Neuron (in vitro differentiated cells): ENCODE results near the gene GAD2.

ENCODE experiments used
- H2AFZ ChIP-seq: one replicate; pipeline ENCODE4 v1.6.1; 2013; ENCODE audit warnings: low read depth, mild to moderate bottlenecking, inconsistent platforms, low read length, moderate library complexity
- H3K27me3 ChIP-seq: one replicate; pipeline ENCODE4 v1.6.1; 2013; ENCODE audit warnings: low read length; ENCODE audit not compliant: insufficient read depth
- H3K36me3 ChIP-seq: one replicate; pipeline ENCODE4 v1.6.1; 2013; ENCODE audit warnings: low read length; ENCODE audit not compliant: insufficient read depth
- H3K4me1 ChIP-seq: one replicate; pipeline ENCODE4 v1.6.1; 2013; ENCODE audit warnings: low read length; ENCODE audit not compliant: insufficient read depth
- H3K4me3 ChIP-seq: 2 replicates; pipeline ENCODE4 v1.5.1; 2013; ENCODE audit warnings: mild to moderate bottlenecking, low read length, moderate library complexity
- H3K9me3 ChIP-seq: one replicate; pipeline ENCODE4 v1.6.1; 2013; ENCODE audit warnings: low read length

GAD2 gene

DNA sequence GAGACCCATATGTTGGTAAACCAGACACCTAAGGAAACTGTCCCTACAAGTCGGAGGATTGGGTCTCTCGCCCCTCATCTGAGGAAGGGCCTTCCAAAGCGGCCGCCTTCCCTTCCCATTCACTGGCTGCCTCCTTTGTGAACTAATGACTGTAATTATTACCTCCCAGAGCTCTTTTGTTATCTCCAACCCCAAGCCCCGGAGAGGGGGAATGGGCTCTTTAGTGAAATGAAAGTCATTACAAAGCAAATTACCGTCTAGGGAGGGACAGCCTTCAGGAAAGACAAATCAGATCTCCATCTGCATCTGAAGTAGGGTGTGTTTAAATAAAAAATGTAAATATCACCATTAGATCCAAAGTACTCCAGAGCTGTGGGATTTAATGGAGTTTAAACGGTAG, 2.6 kb upstream of the GAD2 start:
- Histone ChIP-seq H3K9me3 (no peaks in the 10 kb centered on the region), H3K36me3 (no peaks in the 10 kb centered on the region), H2AFZ (no peak overlapping the region), H3K27me3 (peaks cover 91% of the 10 kb centered on the region), H3K4me3 (no peak overlapping the region), H3K4me1 (peaks cover 7% of the 10 kb centered on the region)

DNA sequence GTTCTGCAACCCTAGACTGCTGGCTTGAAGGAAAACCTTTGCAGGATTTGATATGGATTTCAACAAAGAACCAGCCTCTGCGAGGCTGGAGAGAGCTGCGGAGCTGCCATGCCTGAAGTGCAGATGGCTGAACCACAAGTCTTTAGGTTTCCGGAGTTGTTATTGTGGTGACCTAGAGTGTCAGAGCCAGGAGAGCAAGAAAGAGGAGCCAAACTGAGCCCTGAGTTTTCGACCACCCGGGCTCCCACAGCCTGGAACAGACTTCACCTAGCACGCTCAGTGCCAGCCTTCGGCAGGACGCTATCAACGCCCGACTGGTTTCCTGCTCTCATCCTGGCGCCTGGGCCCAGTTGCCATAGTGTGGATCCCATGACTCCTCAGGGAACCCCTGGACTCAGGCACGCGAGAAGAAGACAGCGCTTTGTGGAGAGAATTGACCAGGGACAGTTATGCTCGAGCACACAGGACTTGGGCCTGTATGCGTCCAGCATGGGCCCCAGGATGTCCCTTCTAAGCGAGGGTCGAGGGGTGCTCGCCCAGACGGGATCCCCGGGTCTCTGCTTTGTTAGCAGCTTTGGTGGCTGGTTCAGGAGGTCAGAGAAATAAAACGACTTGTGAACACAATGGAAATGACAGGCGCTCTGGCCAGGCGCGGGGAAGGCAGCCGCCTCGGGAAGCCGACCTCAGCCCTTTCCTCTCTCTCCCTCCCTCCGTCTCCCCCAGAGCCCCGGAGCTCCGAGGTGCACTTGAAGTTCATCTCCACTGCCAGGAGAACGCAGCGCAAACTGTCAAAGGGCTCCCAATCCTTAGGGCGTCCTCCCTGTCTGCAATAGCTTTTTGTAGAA, 1.8 kb upstream of the GAD2 start:
- no peaks in the 10 kb centered on the region for H3K36me3 ChIP-seq
- H3K27me3 ChIP-seq, result peaks cover 94% of the 10 kb centered on the region
- H3K4me3 ChIP-seq, result no peak overlapping the region
- H2AFZ ChIP-seq, result no peak overlapping the region
- H3K4me1 ChIP-seq, result peaks cover 7% of the 10 kb centered on the region
- H3K9me3 ChIP-seq, result no peaks in the 10 kb centered on the region

DNA sequence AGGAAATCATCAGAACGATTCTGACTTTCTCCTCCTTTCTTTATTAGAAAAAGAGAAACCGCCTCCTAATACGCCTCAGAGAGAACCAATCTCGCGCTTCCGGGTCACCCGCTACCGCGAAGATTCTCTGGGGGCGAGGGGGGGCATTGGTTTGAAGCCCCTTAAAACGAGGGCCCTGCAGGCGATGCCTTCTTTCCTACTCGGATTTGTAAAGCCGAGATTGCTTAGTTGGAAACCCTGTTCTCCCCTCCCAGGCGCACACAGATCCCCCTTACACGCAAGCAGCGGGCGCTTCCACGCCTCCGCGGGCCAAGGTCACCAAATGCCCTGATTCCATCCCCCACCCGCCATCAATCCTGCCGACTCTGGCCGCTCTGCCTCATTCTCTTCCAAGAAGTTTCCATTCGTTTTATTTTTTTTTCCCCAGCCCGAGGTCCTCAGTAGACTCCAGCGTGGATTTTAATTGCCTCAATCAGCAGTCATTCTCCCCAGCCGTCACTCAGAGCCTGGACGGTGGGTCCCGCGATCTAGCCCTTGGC, 1.1 kb upstream of the GAD2 start:
- peaks cover 7% of the 10 kb centered on the region for H3K4me1 ChIP-seq
- no peaks in the 10 kb centered on the region for H3K36me3 ChIP-seq
- H3K4me3 ChIP-seq, result no peak overlapping the region
- peaks cover 96% of the 10 kb centered on the region for H3K27me3 ChIP-seq
- no peak overlapping the region for H2AFZ ChIP-seq
- H3K9me3 ChIP-seq, result no peaks in the 10 kb centered on the region

DNA sequence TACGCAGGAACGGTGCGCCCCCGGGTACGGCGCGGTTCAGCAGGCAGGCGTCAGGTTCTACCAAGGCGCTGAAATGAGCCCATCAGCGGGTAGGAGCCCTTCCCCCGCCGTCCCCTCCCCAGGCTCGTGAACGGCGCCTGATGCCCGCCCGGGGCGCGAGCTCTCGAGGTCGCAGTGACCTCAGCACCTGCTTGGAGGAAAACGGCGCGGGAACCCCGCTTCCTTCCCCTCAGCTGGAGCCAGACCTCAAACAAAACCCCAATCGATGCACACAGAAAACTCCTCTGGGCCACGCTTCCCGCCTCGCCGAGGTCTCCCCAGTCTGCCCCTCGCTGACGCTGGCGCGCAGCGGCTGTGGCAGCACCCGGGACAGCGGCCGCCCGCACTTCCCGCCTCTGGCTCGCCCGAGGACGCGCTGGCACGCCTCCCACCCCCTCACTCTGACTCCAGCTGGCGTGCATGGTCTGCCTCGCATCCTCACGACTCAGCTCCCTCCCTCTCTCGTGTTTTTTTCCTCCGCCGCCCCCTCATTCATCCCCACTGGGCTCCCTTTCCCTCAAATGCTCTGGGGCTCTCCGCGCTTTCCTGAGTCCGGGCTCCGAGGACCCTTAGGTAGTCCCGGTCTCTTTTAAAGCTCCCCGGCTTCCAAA, 514 bp upstream of the GAD2 start:
- H3K36me3 ChIP-seq, result no peaks in the 10 kb centered on the region
- H2AFZ ChIP-seq, result no peak overlapping the region
- peaks cover 7% of the 10 kb centered on the region for H3K4me1 ChIP-seq
- peak overlapping the region; percentile 2 for H3K4me3 ChIP-seq
- H3K27me3 ChIP-seq, result peaks cover 96% of the 10 kb centered on the region
- H3K9me3 ChIP-seq, result no peaks in the 10 kb centered on the region

DNA sequence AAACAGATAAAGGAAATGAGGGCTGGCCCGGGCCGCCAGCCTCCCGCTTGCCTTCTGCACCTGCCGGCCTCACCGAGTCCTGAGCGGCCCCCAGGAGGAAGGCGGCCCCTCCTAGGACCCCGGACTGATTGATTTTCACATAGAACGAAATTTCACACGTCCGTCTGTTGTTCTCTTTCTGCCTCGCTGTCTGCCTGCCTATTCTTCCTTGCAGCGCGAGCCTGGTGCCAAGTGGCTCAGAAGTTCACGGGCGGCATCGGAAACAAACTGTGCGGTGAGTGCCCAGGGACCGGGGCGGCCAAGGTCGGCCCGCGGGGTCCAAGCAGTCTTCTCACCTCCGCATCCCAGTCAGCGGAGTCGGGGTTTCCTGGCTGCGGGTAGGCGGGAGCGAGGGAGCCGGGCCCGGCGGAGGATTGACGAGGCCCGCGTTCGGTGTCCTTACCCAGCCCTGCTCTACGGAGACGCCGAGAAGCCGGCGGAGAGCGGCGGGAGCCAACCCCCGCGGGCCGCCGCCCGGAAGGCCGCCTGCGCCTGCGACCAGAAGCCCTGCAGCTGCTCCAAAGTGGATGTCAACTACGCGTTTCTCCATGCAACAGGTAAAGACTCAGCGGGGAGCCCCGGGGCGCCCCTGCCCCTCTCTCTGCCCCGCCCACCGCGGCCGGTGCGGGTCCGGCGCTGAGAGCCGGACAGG, 967 bp downstream of the GAD2 start:
- peaks cover 97% of the 10 kb centered on the region for H3K27me3 ChIP-seq
- H3K4me3 ChIP-seq, result no peak overlapping the region
- H3K4me1 ChIP-seq, result peaks cover 7% of the 10 kb centered on the region
- H3K36me3 ChIP-seq, result no peaks in the 10 kb centered on the region
- no peak overlapping the region for H2AFZ ChIP-seq
- no peaks in the 10 kb centered on the region for H3K9me3 ChIP-seq

DNA sequence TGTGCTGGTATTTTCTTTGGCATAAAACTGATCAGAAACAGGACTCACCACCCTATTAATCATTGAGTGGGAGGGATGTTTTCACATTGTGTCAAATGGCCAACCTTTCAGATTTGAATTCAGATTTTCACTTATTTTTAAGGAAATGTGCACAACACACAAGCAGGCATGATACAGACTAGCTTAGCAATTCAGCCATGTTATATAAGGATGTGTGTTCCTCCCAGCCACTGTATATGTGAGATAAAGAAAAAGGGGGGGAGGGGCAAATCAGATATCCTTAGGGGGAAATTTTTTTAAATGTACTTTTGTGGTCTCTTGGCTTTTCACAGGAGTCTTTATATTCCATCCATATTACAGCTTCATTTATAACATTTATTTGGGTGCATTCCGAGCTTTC, 3.1 kb downstream of the GAD2 start:
- Histone ChIP-seq H3K36me3 (no peaks in the 10 kb centered on the region), H3K4me1 (peaks cover 6% of the 10 kb centered on the region), H2AFZ (no peak overlapping the region), H3K27me3 (peaks cover 86% of the 10 kb centered on the region), H3K9me3 (no peaks in the 10 kb centered on the region), H3K4me3 (no peak overlapping the region)

DNA sequence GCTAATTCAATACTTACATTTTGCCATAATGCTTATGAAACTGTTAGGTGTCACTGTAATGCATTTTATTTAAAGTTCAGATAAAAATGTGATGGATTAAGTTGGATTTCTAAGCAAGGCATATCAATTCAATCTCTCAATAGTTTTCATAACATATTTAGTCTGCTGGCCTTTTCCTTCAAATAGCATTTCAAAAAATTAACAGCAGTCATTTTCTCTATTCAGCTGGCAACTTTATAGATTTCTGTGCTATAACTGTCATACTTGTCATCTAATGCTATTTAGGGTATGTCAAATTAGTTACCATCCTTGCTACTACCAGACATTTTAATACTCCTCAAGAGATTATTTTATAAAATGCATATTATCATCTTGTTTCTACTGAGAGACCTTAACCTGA, 4.3 kb downstream of the GAD2 start:
- no peaks in the 10 kb centered on the region for H3K36me3 ChIP-seq
- peaks cover 73% of the 10 kb centered on the region for H3K27me3 ChIP-seq
- H2AFZ ChIP-seq, result no peak overlapping the region
- H3K9me3 ChIP-seq, result no peaks in the 10 kb centered on the region
- H3K4me1 ChIP-seq, result no peaks in the 10 kb centered on the region
- no peak overlapping the region for H3K4me3 ChIP-seq

DNA sequence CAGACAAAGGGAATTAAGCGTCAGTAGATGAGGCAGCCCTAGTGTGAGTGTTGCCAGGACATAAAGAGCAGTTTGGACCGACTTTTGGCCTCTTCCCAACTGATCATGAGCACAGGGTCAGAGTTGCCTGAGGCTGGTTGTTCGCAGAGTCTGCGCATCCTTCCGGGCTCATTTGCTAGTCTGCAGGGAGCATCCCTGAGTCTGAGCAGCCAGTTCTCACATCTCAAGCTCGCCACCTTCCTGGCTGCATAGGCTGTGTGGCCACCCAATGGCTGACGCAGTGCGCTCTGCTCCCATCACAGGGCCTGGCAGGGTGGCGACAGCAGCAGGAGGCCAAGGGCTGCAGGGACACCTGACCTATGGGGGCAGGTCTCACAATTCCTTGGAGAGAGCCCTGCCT, 5.0 kb downstream of the GAD2 start:
- Histone ChIP-seq H3K9me3 (no peaks in the 10 kb centered on the region), H3K36me3 (no peaks in the 10 kb centered on the region), H3K27me3 (peaks cover 71% of the 10 kb centered on the region), H3K4me1 (no peaks in the 10 kb centered on the region), H3K4me3 (no peak overlapping the region), H2AFZ (no peak overlapping the region)

DNA sequence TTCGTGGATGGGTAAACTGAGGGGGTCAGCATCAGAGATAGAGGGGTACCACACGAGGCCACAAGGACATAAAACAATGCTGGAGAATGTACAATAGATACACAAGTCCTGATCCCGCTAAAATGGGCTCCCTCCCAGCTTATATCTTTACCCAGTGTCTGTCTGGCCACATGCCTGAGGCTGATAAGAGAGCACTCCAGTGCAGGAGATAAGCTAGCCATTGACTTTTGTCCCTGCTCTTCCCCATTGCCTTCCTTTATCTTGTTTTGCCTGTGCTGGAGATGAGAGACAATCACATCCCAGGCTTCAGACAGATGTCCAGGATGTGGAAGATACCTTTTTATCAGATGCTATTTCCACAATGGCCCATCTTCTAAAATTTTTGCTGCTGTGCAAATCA, 6.0 kb downstream of the GAD2 start:
- no peaks in the 10 kb centered on the region for H3K4me1 ChIP-seq
- H2AFZ ChIP-seq, result no peak overlapping the region
- no peak overlapping the region for H3K4me3 ChIP-seq
- no peaks in the 10 kb centered on the region for H3K9me3 ChIP-seq
- H3K36me3 ChIP-seq, result no peaks in the 10 kb centered on the region
- peaks cover 61% of the 10 kb centered on the region for H3K27me3 ChIP-seq

DNA sequence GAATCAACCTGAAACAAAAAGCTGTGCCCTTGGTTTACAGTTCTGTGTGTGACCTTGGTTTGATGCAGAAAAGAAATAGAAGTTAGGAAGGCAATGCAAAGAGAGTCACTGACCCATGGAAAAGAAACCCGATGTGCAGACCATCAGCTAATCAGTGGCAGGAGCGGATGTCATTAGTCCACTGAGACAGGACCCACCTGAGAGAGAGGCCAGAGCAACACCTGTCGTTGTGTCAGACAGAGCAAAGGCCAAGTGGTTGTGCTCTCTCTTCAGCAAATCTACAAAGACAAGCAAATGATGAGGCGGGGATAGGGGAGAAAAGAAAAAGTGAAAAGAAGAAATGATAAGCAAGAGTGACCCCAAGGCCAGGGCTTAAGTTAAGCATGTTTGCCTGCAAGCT, 8.7 kb downstream of the GAD2 start:
- H2AFZ ChIP-seq, result no peak overlapping the region
- H3K4me3 ChIP-seq, result no peak overlapping the region
- no peaks in the 10 kb centered on the region for H3K4me1 ChIP-seq
- H3K27me3 ChIP-seq, result peaks cover 36% of the 10 kb centered on the region
- no peaks in the 10 kb centered on the region for H3K9me3 ChIP-seq
- H3K36me3 ChIP-seq, result no peaks in the 10 kb centered on the region

DNA sequence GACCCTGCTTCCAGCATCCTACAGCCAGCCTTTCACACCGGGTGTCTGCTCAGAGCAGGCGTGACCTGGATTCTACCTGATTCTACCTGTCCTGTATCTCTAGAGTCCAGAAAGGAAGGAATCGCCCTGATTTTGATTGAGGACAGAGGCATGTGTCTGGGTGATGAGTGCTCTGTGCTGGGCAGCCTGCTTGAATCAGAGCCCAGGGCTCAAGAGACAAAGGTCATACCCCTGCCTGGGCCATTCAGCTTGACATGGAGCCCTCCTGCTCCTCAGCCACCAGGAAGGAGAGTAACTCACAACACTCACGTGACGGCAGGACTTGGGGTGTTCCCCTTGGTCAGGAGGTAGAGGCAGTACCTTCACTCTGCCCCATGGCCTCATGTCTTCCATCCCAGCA, 11.2 kb downstream of the GAD2 start:
- Histone ChIP-seq H3K4me3 (no peak overlapping the region), H3K27me3 (peaks cover 11% of the 10 kb centered on the region), H3K4me1 (no peaks in the 10 kb centered on the region)

DNA sequence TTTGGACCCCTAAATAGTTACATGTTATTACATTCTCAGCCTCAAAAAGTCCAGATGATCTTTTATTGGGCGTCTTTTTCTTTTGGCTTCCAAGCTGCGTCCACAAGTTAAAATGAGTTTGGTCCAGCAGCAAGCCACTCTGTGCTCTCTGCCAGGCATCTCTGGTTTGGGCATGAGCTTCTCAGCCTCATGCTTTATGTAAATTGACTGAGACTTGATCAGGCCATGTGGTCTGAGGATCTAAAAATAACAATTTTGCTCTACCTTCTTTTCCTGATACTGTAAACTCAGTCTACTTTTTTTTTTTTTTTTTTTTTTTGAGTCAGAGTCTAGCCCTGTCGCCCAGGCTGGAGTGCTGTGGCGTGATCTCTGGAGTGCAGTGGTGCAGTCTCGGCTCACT, 15.6 kb downstream of the GAD2 start:
- no peaks in the 10 kb centered on the region for H3K36me3 ChIP-seq
- no peak overlapping the region for H3K4me3 ChIP-seq
- no peaks in the 10 kb centered on the region for H3K27me3 ChIP-seq
- no peaks in the 10 kb centered on the region for H3K4me1 ChIP-seq
- no peaks in the 10 kb centered on the region for H3K9me3 ChIP-seq
- H2AFZ ChIP-seq, result no peak overlapping the region

More for the DNA sequence above, 11.2 kb downstream of the GAD2 start:
- Histone ChIP-seq H3K36me3 (no peaks in the 10 kb centered on the region), H2AFZ (no peak overlapping the region), H3K9me3 (no peaks in the 10 kb centered on the region)

DNA sequence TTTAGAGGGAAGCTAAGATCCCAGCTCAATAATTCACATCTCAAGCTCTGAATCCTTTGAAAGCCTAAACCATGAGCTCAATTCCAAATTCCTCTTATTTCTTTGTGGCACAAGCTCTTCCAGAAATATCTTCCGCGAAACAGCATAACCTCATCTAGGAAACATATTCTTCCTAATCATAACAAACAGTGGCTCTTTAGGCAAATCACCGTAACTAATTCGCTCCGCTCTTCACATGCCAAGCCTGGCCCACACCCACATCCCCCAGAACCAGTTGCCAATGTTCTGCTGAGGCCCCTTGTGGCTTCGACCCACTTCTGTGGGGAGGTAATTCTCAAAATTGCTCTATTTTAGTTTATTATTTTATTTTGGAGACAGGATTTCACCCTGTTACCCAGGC, 19.2 kb downstream of the GAD2 start:
- no peaks in the 10 kb centered on the region for H3K27me3 ChIP-seq
- no peaks in the 10 kb centered on the region for H3K4me1 ChIP-seq
- H3K36me3 ChIP-seq, result no peaks in the 10 kb centered on the region
- no peak overlapping the region for H3K4me3 ChIP-seq
- no peaks in the 10 kb centered on the region for H3K9me3 ChIP-seq
- no peak overlapping the region for H2AFZ ChIP-seq
